HG02588 (cell line): ENCODE data around the gene EYA2.

Experiments used
- ATAC-seq: cut with Tn5 transposase; IDR thresholded peaks from one replicate; pipeline ENCODE4 v1.9.1; 2021; ENCODE audit warnings: mild to moderate bottlenecking, moderate library complexity; ENCODE audit not compliant: unreplicated experiment

EYA2 gene

DNA sequence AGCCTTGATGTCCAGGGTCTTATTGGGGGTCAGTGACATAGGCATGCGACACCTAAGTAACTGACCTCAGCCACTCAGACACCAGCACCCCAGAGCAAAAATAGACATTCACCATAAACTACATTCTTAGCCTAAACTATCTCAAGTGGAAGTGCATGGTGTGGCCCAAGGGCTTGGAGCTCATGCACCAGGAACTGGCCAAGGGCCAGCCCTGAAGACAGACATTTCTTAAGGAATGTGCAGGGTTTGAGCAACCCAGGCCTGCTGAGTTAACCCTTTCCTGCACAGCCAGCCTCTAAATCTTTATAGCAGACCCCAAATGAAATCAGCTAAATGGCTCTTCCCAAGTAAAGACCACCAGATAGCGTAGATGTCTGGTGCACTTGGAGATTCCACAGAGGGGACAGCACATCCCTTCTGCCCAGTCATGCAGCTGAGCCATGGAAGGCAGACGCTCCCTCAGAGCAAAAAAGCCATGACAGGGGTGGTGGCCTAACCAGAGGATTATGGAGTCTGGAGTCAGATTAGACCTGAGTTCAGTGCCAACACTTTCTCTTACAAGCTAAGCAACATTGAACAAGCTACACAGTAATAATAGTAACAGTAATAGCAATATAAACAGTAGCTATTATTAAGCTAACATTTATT lies 239.3 kb downstream of the EYA2 start:
- ATAC-seq: no peak

DNA sequence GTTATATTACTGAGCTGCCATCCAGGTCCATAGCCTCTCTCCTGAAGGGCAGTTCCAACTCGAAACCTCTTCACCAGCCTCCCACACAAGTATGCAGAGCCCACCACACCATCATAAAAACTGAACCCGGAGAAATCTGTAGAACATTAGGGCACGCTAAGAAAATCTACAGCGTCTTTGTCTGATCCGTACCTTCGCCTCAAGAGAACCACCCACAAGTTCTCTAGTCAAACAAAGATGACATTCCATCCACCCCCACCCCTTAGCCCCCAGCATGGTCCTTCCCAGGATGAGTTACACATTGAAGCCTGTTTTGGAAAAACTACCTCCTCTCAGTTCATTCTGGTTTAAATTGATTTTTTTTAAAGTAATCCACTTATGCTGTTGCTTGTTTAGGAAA lies 242.1 kb downstream of the EYA2 start:
- ATAC-seq: no peak

DNA sequence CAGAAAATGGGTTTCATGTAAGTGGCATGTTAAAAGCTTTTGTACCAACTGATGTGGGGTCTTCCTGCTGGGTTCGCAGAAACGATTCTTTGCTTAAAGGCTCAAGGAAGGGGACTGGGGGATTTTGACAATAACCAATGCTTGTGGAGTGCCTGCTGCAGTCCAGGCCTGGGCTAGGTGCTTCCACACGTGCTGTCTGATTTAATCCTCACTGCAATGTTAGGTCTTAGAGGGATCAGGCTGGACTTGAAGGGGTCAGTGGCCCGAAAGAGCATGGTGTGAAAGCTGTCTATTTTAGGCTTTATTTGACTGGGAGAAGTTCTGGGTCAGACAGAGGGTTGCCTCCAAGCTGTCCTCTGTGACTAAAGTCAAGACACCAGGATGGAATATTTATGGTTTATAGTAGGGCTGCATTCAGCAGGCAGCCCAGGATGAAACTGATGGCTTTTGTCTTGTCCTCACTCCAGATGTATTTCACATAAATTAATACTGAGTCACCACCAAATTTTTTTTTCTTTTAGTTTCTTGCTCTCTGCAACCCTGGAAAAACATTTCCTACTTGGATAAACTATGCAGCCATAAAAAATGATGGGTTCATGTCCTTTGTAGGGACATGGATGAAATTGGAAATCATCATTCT lies 242.7 kb downstream of the EYA2 start:
- ATAC-seq: no peak

DNA sequence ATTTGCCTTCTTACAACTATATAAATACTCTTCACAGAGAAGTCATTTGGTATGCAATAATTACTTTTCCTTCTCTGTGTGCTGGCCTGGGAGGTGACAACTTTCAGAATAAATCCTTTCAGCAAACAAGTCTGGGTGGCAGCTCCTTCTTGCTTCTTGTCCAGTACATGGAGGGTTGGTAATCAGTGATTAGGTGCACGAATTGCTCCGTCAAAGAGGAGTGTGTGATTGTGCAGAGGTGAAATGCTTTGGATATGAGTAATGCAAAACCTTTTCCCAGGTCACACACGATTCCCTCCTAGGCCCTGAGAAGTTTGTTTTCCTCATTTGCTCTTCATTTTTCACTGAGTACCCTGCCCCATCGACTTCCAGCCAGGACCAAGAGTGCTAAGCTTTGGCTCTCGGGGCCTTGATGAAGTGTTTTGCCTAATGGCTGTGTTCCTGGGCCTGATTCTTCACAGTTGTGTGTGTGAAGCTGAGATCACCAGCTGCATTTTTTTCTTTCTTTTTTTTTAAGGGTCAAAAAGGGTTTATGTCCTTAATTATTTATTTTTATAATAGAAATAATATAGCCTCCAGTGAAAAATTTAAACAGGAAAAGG lies 245.4 kb downstream of the EYA2 start:
- no peak for ATAC-seq

DNA sequence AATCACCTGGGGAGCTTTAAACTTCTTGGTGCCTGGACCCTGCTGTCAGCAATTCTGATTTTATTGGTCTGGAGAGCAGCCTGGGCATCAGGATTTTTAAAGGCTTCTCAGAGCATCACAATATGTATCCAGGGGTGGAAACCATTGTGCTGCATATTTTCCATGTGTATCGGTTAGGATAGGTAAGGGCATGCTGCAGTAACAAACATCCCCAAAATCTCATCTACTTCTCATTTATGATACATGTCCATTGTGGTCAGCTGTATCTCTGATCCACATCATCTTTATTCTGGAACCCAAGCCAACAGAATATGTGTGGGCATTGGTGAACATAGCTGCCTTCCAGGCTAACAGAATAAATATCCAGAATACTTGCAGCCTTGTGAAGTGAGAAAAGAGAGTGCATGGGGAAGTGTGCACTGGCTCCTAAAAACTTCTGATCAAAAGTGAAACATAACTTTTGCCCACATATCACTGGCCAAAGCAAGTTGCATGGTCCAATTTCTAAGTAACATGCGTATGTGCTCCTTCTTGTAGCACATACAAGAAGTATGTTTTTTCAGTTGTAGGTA lies 246.8 kb downstream of the EYA2 start:
- no peak for ATAC-seq

DNA sequence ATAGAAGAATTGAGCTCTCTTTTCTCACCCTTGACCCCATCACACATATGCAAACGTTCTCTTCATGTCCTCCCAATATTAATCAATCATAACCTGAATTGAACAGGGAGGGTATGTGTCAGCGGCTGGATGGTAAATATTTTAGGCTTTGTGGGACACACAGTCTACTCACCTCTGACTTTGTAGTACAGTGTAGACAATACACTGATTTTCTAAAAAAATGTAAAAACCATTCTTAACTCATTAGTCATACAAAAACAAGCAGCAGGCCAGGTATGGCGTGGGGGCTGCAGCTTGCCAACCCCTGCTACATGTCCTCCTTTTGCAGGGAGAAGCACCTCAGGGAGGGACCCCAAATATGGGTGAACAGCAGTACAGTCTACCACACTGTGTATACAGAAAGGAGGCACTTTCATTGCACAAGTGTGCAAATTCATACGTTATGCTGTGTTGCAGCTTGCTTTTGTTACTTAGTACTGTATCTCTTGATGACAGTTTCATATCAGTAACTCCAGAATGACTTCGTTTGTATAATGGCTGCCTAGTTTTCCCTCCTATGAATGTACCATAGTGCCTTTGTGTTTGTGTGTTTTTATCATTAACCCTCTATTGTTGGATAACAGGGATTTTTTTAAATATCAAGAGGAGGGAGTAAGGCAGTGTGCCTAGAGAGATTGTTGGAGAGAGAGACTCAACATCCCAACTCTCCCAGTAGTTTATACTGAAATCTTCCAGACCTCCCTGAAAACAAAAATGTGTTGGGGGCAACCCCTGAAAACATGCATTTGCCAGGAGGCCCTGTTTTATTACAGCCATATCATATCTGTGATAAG lies 247.5 kb downstream of the EYA2 start:
- ATAC-seq: no peak

DNA sequence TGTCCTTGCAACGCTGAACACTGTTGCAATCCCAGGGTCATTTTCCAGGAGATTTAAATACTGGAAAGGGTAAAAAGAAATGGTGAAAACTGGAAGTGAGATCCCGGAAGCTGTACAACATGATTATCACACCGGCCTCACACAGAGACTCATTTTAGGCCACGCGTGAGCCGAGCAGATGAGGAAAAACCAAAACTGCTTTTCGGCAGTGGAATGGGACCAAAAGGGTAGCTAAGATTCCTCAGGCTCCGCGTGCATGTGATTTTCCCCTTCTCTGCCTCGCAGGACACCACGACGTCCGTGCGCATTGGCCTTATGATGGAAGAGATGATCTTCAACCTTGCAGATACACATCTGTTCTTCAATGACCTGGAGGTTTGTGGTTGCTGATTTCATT lies 248.1 kb downstream of the EYA2 start:
- ATAC-seq: no peak

DNA sequence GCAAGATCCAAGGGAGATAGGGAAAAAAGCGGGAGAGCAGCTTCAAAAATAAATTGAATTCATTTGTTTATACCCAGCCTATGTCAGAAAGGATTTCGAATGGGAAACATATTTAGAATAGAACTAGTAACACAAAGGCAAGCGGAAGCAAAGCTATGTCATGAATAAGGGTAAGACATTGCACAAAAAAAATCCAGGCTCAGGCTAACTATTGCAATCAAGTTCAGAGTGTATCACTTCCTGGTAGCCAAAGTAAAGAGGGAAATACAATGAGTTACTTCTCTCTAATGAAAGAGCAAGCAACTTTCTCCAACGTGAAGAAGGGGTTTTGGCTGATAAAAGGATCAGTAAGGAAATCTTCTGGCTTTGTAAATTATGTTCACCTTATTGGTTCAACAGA lies 249.0 kb downstream of the EYA2 start:
- no peak for ATAC-seq

DNA sequence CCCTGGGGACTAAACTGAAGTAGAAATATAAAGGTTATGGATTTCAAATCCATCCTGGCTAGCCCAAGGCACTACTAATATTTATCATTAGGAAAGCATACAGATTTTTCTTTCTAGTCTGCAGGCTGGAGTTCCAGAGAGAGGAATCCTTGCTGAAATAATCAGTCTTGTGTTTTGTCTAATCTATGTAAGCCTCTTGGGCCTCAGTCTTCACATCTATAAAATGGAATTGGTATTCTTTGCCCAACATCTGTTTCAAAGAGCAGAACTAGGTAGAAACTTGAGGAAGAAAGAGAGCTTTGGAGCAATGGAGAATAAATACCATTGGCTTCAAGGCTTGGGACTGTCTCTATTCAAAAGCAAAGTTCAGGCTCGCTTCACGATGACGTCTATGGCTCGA lies 249.8 kb downstream of the EYA2 start:
- no peak for ATAC-seq

DNA sequence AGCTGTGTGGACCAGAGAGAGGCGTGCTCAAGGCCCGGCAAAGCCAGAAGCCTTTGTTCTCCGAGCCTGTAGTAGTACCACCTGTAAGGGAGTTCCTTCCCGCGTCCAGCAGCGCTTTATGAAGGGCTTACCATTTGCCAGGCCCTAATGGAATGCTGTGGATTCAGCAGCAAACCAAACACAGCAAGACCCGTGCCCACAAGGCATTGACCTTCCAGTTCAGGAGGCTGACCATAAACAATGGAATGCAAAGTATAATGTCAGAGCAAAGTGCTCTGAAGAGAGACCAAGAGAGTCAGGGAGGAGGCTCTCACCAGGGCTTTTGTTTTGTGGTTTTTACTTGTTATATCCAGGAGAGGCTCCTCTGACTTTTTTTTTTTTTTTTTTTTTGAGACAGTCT lies 252.0 kb downstream of the EYA2 start:
- ATAC-seq: no peak

DNA sequence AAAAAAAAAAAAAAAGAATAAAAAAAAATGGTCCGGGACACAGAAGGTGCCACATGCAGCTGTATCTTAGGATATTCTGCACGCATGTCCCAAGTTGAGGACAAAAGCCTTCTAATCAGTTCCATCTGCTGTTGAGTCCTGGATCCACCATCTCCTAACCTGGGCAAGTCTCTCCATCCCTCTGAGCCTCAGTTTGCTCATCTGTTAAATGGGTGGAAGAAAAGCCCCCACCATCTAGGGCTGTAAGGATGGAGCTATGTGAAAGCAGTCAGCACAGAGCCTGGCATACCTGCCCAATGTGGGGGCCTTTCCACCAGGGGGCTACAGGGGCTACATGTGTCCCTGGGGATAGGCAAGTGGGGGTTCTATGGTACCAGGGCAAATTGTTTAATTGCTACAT lies 253.4 kb downstream of the EYA2 start:
- ATAC-seq: no peak

DNA sequence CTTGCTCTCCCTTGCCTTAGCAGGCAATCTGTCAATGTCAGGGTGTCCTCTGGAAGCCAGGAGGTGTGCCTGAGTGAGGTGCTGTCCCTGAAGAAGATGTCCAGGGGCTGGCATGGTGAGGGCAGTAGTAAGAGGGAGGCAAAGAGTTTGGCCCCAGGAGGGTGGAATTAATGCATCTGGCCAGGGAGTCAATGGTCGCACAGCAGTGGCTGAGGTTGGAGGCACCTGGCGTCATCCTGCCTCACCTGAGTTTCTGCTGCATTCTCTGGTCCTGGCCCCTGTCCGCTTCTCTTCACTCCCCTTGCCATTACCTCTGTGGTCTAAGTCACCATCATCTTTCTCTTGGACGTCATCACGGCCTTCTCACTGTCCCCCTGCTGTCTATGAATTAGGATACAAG lies 255.3 kb downstream of the EYA2 start:
- no peak for ATAC-seq

DNA sequence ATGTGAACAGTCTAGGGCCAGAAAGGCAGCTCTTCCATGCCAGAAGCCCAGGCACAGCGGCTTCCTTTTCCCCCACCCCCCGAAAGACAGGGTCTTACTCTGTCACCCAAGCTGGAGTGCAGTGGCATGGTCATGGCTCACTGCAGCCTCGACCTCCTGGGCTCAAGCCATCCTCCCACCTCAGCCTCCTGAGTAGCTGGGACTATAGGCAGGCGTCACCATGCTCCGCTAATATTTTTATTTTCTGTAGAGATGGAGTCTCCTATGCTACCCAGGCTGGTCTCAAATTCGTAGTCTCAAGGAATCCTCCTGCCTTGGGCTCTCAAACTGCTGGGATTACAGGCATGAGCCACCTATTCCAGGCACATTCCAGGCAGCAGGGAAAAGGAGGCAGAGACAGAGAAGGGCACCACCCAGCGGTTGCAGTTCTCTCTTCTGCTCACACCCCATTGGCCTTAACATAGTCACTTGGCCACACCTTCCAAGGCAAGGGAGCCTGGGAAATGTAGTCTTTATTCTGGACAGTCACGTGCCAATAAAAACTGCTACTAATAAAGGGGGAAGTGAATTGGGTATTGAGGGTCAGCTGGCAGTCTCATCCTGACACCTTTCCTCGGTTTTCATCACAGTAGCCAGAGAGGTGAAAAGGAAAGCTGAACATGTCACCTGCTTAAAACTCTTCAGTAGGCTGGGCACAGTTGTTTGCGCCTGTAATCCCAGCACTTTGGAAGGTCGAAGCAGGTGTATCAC lies 255.9 kb downstream of the EYA2 start:
- ATAC-seq: no peak

DNA sequence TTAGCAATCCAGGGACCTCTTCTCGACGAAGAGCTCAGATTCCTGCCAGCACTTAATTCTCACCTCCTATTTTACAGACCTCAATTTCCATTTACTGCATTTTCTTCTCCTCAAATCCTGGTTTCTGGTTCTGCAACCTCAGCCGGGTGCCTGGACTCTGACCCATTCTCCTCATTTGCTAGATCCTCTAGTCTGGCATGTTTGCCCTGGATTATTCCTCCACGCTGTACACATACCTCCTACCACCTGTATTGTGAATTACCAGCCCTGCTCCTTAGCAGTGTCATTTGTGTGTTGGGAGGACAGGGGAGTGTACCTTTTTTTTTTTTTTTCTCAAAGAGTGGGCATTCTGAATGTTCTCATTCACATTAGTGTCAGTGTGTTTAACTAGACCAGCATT lies 257.4 kb downstream of the EYA2 start:
- no peak for ATAC-seq

DNA sequence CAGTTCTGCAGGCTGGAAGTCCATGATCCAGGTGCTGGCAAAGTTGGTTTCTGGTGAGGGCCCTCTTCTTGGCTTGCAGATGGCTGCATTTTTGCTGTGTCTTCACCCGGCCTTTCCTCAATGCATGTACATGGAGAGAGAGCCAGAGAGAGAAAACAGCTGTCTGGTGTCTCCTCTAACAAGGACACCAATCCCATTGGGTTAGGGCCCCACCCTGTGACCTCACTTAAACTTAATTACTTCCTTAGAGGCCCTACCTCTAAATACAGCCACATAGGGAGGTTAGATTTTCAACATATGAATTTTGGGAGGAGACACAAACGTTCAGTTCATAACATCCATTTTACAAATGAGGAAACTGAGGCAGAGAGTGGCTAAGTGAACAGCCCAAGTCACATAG lies 259.4 kb downstream of the EYA2 start:
- ATAC-seq: no peak

DNA sequence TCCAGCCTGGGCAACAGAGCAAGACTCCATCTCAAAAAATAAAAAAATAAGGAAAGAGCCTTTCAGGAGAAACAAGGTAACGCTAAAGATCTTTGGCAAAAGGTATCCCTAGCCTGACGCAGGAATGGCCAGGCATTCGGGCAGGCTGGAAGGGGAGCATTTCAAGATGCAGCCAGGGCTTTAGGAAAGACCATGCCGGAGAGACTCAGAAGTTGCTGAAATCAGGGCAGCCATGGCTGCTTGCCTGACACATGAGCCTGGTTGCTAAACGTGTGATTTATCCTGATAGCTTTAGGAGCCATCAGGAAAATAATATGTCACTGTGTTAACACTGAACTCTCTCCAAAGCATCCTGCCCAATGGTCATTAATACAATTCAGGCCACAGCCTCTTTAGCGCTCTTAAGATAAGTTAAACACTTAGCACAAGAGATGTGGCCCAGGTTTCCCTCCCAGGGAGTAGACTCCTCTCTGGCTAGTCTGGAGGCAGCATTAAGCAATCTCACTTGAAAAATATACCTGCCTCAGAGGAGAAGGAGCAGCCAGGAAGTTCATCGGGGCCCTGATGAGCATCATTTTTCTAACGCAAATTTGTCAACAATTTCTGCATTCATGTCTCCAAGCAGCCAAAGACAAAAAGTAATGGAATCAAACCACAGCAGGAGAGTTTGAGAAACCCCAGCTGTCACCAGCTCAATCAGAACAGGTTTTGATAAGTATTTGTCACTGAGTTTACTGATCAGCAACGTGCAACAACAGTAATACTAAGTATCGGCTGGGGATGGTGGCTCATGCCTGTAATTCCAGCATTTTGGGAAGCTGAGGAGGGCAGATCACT lies 261.9 kb downstream of the EYA2 start:
- no peak for ATAC-seq

DNA sequence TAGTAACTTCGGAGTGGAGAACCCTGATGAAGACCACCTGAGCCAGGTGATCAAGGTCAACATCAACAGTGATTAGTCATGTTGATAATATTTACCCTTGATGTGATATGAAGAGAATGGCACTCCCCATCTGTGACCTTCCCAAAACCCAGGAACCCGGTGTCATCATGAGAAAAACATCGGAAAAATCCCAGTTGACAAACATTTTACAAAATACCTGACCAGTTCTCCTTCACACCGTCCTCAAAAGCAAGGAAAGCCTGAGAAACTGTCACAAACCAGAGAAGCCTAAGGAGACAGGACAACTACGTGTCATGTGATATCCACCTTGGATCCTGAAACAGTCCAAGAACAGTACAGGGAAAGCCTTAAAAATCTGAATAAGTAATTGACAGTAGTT lies 264.5 kb downstream of the EYA2 start:
- ATAC-seq: no peak

DNA sequence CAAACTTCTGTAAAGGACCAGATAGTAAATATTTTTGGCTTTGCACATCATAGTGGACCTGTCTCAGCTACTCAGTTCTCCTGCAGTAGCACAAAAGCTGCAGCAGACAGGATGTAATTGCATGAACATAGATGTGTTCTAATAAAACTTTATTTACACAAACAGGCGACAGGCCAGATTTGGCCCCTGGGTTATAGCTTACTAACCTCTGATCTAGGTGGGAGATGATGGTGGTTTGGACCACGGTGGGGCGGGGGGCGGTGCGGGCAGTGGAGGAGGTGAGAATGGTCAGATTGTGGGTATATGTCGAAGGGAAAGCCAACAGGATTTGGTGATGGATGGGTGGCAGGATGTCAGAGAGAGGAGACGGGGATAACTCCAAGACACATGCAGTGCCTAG lies 265.6 kb downstream of the EYA2 start:
- no peak for ATAC-seq

DNA sequence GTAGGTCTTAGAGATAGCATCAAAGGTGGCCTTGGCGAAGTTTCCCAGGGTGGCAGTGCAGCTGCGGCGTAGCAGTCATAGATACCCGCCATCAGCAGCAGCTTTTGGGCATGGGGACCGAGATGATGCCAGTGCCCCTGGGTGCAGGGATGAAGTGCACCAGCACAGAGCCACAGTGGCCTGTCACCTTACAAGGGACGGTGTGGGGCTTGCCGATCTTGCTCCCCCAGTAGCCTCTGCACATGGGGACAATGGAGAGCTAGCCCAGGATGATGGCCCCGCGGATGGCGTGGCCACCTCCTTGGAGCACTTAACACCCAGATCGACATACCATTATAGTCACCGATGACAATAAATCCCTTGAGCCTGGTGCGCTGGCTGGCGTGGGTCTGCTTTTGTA lies 266.3 kb downstream of the EYA2 start:
- no peak for ATAC-seq

DNA sequence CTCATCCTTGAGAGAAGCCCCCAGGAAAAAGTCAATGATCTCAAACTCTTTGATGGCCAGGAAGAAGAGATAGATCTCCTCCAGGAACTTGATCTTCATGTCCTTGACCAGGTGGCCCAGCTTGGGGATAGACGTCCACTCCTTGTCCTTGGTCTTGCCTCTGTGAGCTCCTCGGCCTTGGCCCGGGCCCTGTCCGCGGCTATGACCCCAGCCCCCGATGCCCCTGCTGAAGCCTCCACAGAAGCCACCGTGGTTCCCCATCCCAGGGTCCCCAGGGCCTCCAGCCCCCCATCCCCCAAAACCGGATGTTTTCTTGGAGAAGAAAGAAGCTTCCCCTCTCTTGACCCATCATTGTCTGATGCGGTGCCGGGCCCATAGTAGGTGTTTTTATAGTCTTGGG lies 266.8 kb downstream of the EYA2 start:
- ATAC-seq: no peak
